K562 (cell line): Measurements from ENCODE around the gene C1orf116. TPM values are rescaled to one million over a fixed set of nuclear protein-coding genes. Genes with fewer than 3 reads are reported as not detected.

ENCODE experiments used
- ATAC-seq: fragments of 200-7000 bp; cut with Tn5 transposase; 3 replicates; pipeline ENCODE4 v1.9.1; 2020; ENCODE audit warnings: moderate library complexity
- BruUV-seq: library from RNA; stranded (reverse); fragments of 400-500 nt; replicated peaks from 2 replicates; lab custom pipeline; 2021; lab: Mats Ljungman, UMichigan
- CTCF ChIA-PET: fragments of 300-600 bp; formaldehyde crosslinking; extraction: SDS; loops from one replicate; lab custom pipeline; 2021; ENCODE audit warnings: low intra/inter-chr PET ratio; lab: Yijun Ruan, JAX
- POLR2A ChIA-PET: fragments of 300-600, 350-650 bp; sonication (Branson Sonifier 250); formaldehyde crosslinking; extraction: SDS; loops from one replicate; lab custom pipeline; 2021; ENCODE audit warnings: antibody characterized with exemption, inconsistent platforms; lab: Yijun Ruan, JAX
- DNase-seq, 4 experiments: peaks; one replicate each; pipeline versions ENCODE4 v3.0.0 to v3.0.0-alpha.2; 2011 to 2018; ENCODE audit warnings: low spot score in 3 of 4, mixed read lengths in 3 of 4; ENCODE audit errors: extremely low read depth in 1 of 4
- FAIRE-seq: peaks from 2 replicates; lab custom pipeline; 2011; peaks lifted over from hg19 to GRCh38; lab: Jason Lieb, UNC
- H2AFZ ChIP-seq: 2 replicates; pipeline ENCODE4 v1.6.0; 2011; ENCODE audit warnings: low read depth, low read length, control low read depth, inconsistent platforms
- H3K27ac ChIP-seq: fragments of 200-600 bp; 3 replicates; pipeline ENCODE4 v1.8.0; 2011; ENCODE audit warnings: low read depth, mild to moderate bottlenecking, control low read depth, inconsistent platforms, low read length, moderate library complexity, mixed read lengths; ENCODE audit errors: extremely low read depth
- H3K27me3 ChIP-seq, 2 experiments: fragments of 300-600 bp in 1 of 2; 2 replicates in 1 of 2; 3 replicates in 1 of 2; pipeline versions ENCODE4 v1.6.0 to v1.8.0; 2011; ENCODE audit warnings: inconsistent platforms in 2 of 2, low read length in 2 of 2, mild to moderate bottlenecking in 1 of 2, mixed read lengths in 1 of 2, moderate library complexity in 1 of 2; ENCODE audit not compliant: control insufficient read depth in 2 of 2, insufficient read depth in 2 of 2
- H3K36me3 ChIP-seq: fragments of 300-600 bp; 3 replicates; pipeline ENCODE4 v1.8.0; 2011; ENCODE audit warnings: mild to moderate bottlenecking, low read length, inconsistent platforms; ENCODE audit not compliant: control insufficient read depth, insufficient read depth
- H3K4me1 ChIP-seq, 2 experiments: fragments of 200-600 bp in 1 of 2; replicated peaks in 1 of 2; 2 replicates in 1 of 2; 3 replicates in 1 of 2; pipeline versions ENCODE4 v1.5.1 to v1.8.0; 2011; ENCODE audit warnings: inconsistent platforms in 2 of 2, low read length in 2 of 2, mild to moderate bottlenecking in 1 of 2, mixed read lengths in 1 of 2, moderate library complexity in 1 of 2; ENCODE audit not compliant: control insufficient read depth in 2 of 2, insufficient read depth in 2 of 2
- H3K4me2 ChIP-seq: 2 replicates; pipeline ENCODE4 v1.6.1; 2011; ENCODE audit warnings: low read length, control low read depth, inconsistent platforms, mixed read lengths; ENCODE audit not compliant: insufficient read depth
- H3K4me3 ChIP-seq: fragments of 200-600 bp; sonication (generic), shearing (Covaris generic); 2 replicates; pipeline ENCODE4 v1.5.1; 2016; ENCODE audit warnings: control low read depth, inconsistent platforms
- H3K79me2 ChIP-seq: fragments of 200-600 bp; 3 replicates; pipeline ENCODE4 v1.8.0; 2011; ENCODE audit warnings: low read length, inconsistent platforms; ENCODE audit not compliant: control insufficient read depth, insufficient read depth
- H3K9ac ChIP-seq, 2 experiments: 2 replicates each; pipeline versions ENCODE4 v1.6.0 to v1.6.1; 2011; ENCODE audit warnings: low read depth in 2 of 2, low read length in 2 of 2, control low read depth in 1 of 2, inconsistent platforms in 1 of 2, mild to moderate bottlenecking in 1 of 2, mixed read lengths in 1 of 2; ENCODE audit not compliant: insufficient read depth in 1 of 2
- H3K9me1 ChIP-seq: one replicate; pipeline ENCODE4 v1.6.0; 2011; ENCODE audit warnings: inconsistent platforms, mild to moderate bottlenecking, low read length, moderate library complexity; ENCODE audit not compliant: control insufficient read depth, insufficient read depth
- H3K9me3 ChIP-seq: replicated peaks from 2 replicates; pipeline ENCODE4 v1.5.1; 2011; ENCODE audit warnings: low read depth, low read length, inconsistent platforms; ENCODE audit not compliant: control insufficient read depth, insufficient read depth
- H4K20me1 ChIP-seq: replicated peaks from 2 replicates; pipeline ENCODE4 v1.6.1; 2011; ENCODE audit warnings: low read length, inconsistent platforms, mixed read lengths; ENCODE audit not compliant: control insufficient read depth, insufficient read depth
- EP300 ChIP-seq: IDR thresholded peaks from 2 replicates; pipeline ENCODE4 v1.6.1; 2012; ENCODE audit warnings: low read length, improper control_type of control experiment
- GABPA ChIP-seq: fragments of 200-800 bp; sonication (Bioruptor generic); conservative IDR thresholded peaks from 2 replicates; pipeline ENCODE4 v1.6.1; 2016; ENCODE audit warnings: low read depth, missing genetic modification characterization, missing compliant biosample characterization
- HMBOX1 ChIP-seq: sonication (generic); IDR thresholded peaks from 2 replicates; pipeline ENCODE4 v1.6.1; 2016
- PCBP1 ChIP-seq: fragments of 200-400 bp; formaldehyde crosslinking; IDR thresholded peaks from 2 replicates; pipeline ENCODE4 v1.6.1; 2018; ENCODE audit warnings: mild to moderate bottlenecking, low read depth, low read length; ENCODE audit not compliant: poor library complexity, severe bottlenecking
- SMARCA5 ChIP-seq: fragments of 450-650 bp; IDR thresholded peaks from 2 replicates; pipeline ENCODE4 v1.6.1; 2016
- ZNF518B ChIP-seq: fragments of 250-450 bp; sonication (Bioruptor Pico); IDR thresholded peaks from 2 replicates; pipeline ENCODE4 v1.5.0; 2021; ENCODE audit warnings: mild to moderate bottlenecking, moderate library complexity
- WGBS: fragments of 100-300 bp; shearing (Covaris generic); methylation state at CpG from one replicate; pipeline ENCODE4 v1.1.6; 2016; ENCODE audit warnings: low coverage, mixed read lengths; ENCODE audit not compliant: insufficient coverage; ENCODE audit errors: missing lambda C conversion rate; 5-methylcytosine and 5-hydroxymethylcytosine counted together
- in situ Hi-C: fragments of 300-500 bp; cut with MboI; formaldehyde crosslinking; loops from 4 replicates; pipeline ENCODE4 v1.15.0; 2018; ENCODE audit warnings: inconsistent platforms, mixed read lengths
- intact Hi-C: fragments of 100-400 bp; cut with micrococcal nuclease; formaldehyde crosslinking; loops from 2 replicates; pipeline ENCODE4 v1.14.2; 2022
- polyA plus RNA-seq, 8 experiments: library from polyadenylated mRNA; depleted of rRNA in 4 of 8; stranded (reverse) in 5 of 8; unstranded in 3 of 8; fragments of >200 nt; fragmentation: Nextera tagmentation in 2 of 8; fragmentation: Illumina TruSeq in 1 of 8; extraction: Ambion mirVana in 2 of 8; extraction: Trizol in 1 of 8; gene quantifications; 2 replicates each; pipeline versions ENCODE4 v1.2.1 to v1.2.3, GENCODE V29; 2011 to 2014; ENCODE audit warnings: inconsistent platforms in 1 of 8, missing spikeins in 1 of 8
- total RNA-seq, 7 experiments: library from RNA; depleted of rRNA in 6 of 7; stranded (reverse); fragments of >200 nt in 6 of 7; fragmentation: Illumina TruSeq in 2 of 7; extraction: Trizol in 2 of 7; gene quantifications; 2 replicates each; pipeline versions ENCODE4 v1.2.1 to v1.2.3, GENCODE V29; 2011 to 2021; ENCODE audit warnings: low replicate concordance in 1 of 7
- TF ChIP-seq, protein P1 (sequence below): fragments of 450-650 bp; IDR thresholded peaks from 2 replicates; pipeline ENCODE4 v1.7.1; 2018; ENCODE audit warnings: mild to moderate bottlenecking, low read depth; ENCODE audit not compliant: partially characterized antibody

C1orf116 gene
- total and polyA plus RNA-seq, 9 of the 15 experiments (the other 6 are each of a cell fraction or from before 2014, with no cell fraction given): 0.62 to 3.0 (median 0.95) TPM

GRCh38 chr1:206992790-206993189 lies 39.8 kb downstream of the C1orf116 start (continued):
- no peak for TF ChIP-seq ZNF518B (CRISPR knock-in tag)
- TF ChIP-seq, protein P1, sequence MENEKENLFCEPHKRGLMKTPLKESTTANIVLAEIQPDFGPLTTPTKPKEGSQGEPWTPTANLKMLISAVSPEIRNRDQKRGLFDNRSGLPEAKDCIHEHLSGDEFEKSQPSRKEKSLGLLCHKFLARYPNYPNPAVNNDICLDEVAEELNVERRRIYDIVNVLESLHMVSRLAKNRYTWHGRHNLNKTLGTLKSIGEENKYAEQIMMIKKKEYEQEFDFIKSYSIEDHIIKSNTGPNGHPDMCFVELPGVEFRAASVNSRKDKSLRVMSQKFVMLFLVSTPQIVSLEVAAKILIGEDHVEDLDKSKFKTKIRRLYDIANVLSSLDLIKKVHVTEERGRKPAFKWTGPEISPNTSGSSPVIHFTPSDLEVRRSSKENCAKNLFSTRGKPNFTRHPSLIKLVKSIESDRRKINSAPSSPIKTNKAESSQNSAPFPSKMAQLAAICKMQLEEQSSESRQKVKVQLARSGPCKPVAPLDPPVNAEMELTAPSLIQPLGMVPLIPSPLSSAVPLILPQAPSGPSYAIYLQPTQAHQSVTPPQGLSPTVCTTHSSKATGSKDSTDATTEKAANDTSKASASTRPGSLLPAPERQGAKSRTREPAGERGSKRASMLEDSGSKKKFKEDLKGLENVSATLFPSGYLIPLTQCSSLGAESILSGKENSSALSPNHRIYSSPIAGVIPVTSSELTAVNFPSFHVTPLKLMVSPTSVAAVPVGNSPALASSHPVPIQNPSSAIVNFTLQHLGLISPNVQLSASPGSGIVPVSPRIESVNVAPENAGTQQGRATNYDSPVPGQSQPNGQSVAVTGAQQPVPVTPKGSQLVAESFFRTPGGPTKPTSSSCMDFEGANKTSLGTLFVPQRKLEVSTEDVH: no peak

- Histone ChIP-seq H2AFZ (peak overlapping the region; percentile 14), H3K4me3 (no peak overlapping the region), H3K4me1 (peaks cover 4 to 9% of the 10 kb centered on the region in 2 experiments; a peak in 4 of 5 replicates), H3K9me1 (no peaks in the 10 kb centered on the region), H3K4me2 (no peak overlapping the region), H3K27ac (no peak overlapping the region), H3K79me2 (no peaks in the 10 kb centered on the region), H3K9ac (no peak overlapping the region), H3K27me3 (no peaks in the 10 kb centered on the region), H4K20me1 (no peaks in the 10 kb centered on the region), H3K9me3 (no peaks in the 10 kb centered on the region), H3K36me3 (no peaks in the 10 kb centered on the region)
- no TSS peak for BruUV-seq
- ChIA-PET CTCF (interaction anchor here (0.6 kb wide), 1 partner anchor 137 kb away, joined by 3 read pairs; no protein-coding TSS in a partner anchor), POLR2A (no interaction called here)
- in situ Hi-C loops (no loop called here), intact Hi-C loops (loop anchor here (10.0 kb wide), 1 partner anchor 417 kb away; no protein-coding TSS in a partner anchor)
- DNase-seq (no peak), FAIRE-seq (no peak), ATAC-seq (no peak; the same call in 1 of the 3 replicates)
- 21% methylated on average over 1 of the region's 1 CpG for WGBS
- TF ChIP-seq GABPA (tag) (no peak), PCBP1 (no peak), SMARCA5 (no peak), HMBOX1 (no peak), EP300 (no peak)
- TF ChIP-seq, protein P1: no peak
Observed at GRCh38 chr1:206987873-206988272, 44.7 kb downstream of the C1orf116 start.
